Fibroblast of the aortic adventitia (primary cell): ENCODE data around the gene DACT3. TPM values are rescaled to one million over a fixed set of nuclear protein-coding genes. Genes with fewer than 3 reads are reported as not detected.

Experiments used
- DNase-seq: peaks from one replicate; pipeline ENCODE4 v3.0.0-alpha.2; 2010; ENCODE audit warnings: low read depth
- H3K4me3 ChIP-seq: 2 replicates; pipeline ENCODE4 v1.5.1; 2011; ENCODE audit warnings: low read depth, mild to moderate bottlenecking, control low read depth, low read length, moderate library complexity
- total RNA-seq: library from RNA; depleted of rRNA; stranded (reverse); fragments of >200 nt; gene quantifications from 2 replicates; pipeline ENCODE4 v1.2.3, GENCODE V29; 2012; ENCODE audit warnings: low replicate concordance
- TF ChIP-seq, protein P1 (sequence below): IDR thresholded peaks from 2 replicates; pipeline ENCODE4 v1.5.1; 2011; ENCODE audit warnings: mild to moderate bottlenecking, low read length, control low read depth, inconsistent platforms; ENCODE audit not compliant: insufficient read depth

The DACT3 gene
- total RNA-seq, 1 donor: 5.1 TPM

DNA sequence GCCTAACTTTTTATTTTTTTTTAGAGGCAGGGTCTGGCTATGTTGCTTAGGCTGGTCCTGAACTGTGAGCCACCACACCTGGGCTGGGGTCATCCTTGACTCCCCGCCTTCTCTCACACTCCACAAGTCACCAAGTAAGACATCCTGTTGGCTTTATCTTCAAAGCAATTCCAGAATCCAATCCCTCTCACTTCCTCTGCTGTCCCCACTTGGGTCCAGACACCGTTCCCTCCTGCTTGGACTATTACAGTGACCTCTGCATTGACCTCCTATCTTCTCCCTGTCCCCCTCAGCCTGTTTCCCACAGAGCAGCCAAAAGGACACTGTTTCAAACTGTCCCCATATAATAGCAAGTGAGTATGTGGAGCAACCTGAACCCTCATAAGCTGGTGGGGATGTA is 20.3 kb downstream of the DACT3 start:
- TF ChIP-seq, protein P1, sequence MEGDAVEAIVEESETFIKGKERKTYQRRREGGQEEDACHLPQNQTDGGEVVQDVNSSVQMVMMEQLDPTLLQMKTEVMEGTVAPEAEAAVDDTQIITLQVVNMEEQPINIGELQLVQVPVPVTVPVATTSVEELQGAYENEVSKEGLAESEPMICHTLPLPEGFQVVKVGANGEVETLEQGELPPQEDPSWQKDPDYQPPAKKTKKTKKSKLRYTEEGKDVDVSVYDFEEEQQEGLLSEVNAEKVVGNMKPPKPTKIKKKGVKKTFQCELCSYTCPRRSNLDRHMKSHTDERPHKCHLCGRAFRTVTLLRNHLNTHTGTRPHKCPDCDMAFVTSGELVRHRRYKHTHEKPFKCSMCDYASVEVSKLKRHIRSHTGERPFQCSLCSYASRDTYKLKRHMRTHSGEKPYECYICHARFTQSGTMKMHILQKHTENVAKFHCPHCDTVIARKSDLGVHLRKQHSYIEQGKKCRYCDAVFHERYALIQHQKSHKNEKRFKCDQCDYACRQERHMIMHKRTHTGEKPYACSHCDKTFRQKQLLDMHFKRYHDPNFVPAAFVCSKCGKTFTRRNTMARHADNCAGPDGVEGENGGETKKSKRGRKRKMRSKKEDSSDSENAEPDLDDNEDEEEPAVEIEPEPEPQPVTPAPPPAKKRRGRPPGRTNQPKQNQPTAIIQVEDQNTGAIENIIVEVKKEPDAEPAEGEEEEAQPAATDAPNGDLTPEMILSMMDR: no peak
- DNase-seq: no peak
- no peak overlapping the region for H3K4me3 ChIP-seq

DNA sequence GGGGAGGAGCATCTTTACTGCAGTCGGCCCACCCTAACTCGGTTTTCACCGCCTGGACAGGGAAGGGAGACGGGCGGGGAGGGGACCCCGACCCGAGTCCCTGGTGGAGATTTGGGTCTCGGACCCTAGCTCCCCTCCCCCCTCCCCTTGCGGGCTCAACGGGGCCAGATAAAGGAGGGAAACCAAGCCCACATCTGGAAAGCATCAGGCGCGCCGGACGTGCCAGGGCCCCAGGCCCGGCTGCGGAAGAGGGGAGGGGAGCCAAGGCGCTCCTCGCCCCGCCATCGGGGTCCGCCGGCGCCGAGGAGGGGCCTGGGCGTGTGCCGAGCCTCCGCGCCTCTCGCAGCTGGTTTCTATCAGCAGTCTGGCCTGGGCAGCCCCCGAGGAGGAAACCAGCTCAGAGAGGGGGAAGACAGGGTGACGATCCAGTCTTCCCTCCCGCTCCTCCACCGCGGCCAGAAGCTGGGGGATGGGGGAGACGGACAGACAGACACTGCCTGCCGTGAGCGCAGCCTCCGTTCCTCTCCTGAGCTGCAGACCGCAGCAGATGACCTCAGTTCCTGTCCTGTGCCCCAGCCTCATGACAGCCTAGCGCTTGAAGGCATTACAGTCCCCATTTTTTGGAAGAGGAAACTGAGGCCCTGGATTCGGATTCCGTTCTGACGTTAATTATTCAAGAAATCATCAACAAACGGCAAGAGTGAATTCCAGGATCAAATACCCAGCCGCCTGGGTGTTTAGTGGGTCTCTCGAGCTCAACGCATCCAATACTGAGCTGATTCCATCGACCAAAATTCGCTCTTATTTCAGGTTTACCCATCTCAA is 21.4 kb downstream of the DACT3 start:
- TF ChIP-seq, protein P1: no peak
- peak; percentile 87 for DNase-seq
- peak overlapping the region; percentile 72 for H3K4me3 ChIP-seq

DNA sequence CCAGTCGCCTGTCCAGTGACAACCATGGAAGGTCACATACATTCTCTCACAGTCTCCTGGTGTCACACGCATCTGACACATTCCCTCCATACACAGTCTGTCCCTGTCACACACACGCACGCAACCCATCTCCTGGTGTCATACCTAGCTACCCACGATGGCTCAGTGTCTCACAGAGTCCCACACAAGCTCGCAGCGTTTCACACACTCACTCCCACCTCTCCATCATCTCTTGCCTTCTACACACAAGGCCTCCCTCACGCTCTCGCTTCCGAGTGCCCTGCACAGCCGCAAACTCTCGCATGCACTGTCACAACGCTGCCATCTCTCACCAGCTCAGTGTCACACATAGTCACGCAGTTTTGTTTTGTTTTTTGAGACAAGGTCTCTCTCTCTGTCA is 23.8 kb downstream of the DACT3 start:
- TF ChIP-seq, protein P1: no peak
- no peak overlapping the region for H3K4me3 ChIP-seq
- DNase-seq: no peak

DNA sequence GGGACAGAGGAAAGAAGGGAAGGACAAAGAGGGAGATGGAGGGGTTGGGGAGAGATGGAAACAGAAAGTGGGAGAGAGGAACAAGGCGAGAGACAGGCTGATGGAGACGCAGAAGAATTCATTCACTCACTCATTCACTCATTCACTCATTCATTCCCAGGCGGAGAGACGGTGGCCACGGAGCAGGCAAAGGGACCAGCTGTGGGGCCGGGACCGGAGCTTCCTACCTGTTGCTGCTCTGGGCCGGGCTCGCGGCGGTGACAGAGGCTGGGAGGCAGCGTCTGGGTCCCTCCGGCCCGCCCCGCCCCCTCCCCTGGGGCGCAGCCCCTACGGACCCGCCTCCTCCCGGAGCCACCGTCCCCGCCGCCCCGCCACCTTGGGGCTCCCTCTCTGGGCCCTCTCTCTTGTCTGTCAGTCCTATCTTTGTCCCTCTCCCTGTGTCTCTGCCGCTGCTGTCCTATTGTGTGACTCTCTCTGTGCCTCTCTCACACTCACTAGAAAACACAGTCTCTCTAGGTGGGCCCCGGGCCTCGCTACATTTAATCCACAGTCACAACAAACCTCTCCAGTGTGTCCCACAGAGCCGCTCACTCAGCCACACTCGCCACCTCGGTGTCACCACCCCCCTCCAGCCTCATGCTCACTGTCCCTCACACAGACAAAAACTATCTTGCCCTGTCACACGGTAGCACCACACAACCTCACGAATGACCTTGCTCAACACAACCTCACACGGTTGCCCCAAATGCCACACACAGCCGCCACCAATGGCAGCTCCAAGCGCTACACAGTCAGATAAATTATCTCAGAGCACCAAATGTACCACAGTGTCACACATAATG is 24.8 kb downstream of the DACT3 start, which contains the start of gene GNG8:
GNG8 (minus strand) TSS at position 283 of the 842 bp plus-strand sequence. CDS start 1,520 bp downstream, outside the sequence.
- TF ChIP-seq, protein P1: no peak
- DNase-seq: no peak
- no peak within 1 kb of the TSS for H3K4me3 ChIP-seq

DNA sequence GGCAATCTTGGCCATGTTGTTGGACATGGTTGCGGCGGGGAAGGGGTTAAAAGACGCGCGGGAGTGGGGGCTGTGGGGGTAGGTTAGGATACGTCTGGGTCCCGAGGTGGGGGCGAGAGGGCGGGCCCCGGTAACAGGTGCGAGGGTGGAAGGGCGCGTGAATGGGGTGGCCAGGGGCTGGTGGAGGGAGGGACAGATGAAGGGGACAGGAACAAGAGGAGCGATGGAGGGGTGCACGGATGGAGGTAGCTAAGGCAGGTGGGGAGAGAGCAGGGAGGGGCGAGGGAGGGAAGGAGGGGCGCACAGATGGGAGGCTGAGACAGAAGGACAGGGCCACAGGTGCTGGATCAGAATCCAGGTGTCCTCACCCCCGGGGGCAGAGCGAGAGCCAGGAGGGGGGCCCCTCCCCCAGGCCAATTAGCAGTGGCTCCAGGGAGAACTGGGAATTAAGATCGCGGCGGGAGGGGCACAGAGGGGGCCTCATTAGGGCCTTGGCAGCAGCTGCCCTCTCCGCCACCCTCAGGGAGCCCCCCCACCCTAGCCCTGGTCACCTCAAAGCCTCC is 26.2 kb downstream of the DACT3 start:
- peak overlapping the region; percentile 44 for H3K4me3 ChIP-seq
- no peak for DNase-seq
- TF ChIP-seq, protein P1: no peak

DNA sequence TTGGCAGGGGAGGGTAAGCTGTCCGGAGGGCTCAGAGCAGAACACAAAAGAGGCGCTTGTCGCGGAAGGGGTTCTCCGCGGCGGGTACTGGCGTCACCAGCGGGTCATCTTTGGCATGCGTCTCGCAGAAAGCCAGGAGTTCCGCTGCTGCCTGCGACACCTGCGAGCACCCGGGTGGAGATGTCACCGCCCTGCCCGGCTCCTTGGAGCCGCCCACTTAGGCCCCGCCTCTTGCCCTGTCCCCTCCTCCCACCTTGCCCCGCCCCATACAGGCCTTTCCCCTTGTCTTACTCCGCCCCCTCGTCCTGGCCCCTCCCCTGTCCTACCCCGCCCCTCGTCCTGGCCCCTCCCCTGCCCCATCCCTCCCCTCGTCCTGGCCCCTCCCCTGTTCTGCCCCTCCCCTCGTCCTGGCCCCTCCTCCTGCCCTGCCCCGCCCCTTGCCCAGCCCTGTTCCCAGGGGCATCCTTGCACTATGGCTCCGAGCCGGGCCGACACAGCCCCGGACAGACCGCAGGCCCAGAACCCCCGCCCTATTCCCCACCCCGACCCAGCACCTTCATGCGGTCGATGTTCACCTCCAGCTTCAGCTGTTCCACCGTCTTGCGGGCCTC is 26.8 kb downstream of the DACT3 start:
- DNase-seq: peak; percentile 73
- TF ChIP-seq, protein P1: no peak
- H3K4me3 ChIP-seq: peak overlapping the region; percentile 44
